Activated CD8-positive, alpha-beta memory T cell treated with anti-CD3 and anti-CD28 coated beads for 24 hours (primary cell): ENCODE results near the gene RTN4R.
"Not testable (repeated sequence)": the region's sequence is repeated elsewhere in the genome, so short reads cannot be mapped to it uniquely, and the experiment has no call there.

ENCODE experiments used
- DNase-seq: peaks from one replicate; pipeline ENCODE4 v3.0.0-alpha.2; 2020

The RTN4R gene

GRCh38 chr22:20286784-20287423 is 18.8 kb upstream of the RTN4R start:
- not testable (repeated sequence) for DNase-seq

GRCh38 chr22:20286312-20286660 is 18.2 kb upstream of the RTN4R start:
- not testable (repeated sequence) for DNase-seq

- DNase-seq: peak; percentile 91
These were observed 17.6 kb upstream of the RTN4R start for GRCh38 chr22:20285473-20286311.

GRCh38 chr22:20284471-20285086 is 16.5 kb upstream of the RTN4R start:
- no peak for DNase-seq

GRCh38 chr22:20283674-20284066 is 15.6 kb upstream of the RTN4R start:
- no peak for DNase-seq

- no peak for DNase-seq
These were observed 15.0 kb upstream of the RTN4R start for GRCh38 chr22:20282901-20283673.

- DNase-seq: no peak
These were observed 13.8 kb upstream of the RTN4R start for GRCh38 chr22:20281891-20282290.

GRCh38 chr22:20281473-20281872 is 13.4 kb upstream of the RTN4R start:
- DNase-seq: not testable (repeated sequence)

GRCh38 chr22:20280866-20281265 is 12.7 kb upstream of the RTN4R start:
- DNase-seq: no peak

GRCh38 chr22:20280163-20280562 is 12.0 kb upstream of the RTN4R start:
- DNase-seq: not testable (repeated sequence)

- DNase-seq: no peak
These were observed 11.6 kb upstream of the RTN4R start for GRCh38 chr22:20279662-20280134.

- DNase-seq: not testable (repeated sequence)
These were observed 10.8 kb upstream of the RTN4R start for GRCh38 chr22:20278726-20279490.

GRCh38 chr22:20277936-20278635 is 10.0 kb upstream of the RTN4R start:
- not testable (repeated sequence) for DNase-seq

- DNase-seq: no peak
These were observed 8.3 kb upstream of the RTN4R start for GRCh38 chr22:20276468-20276867.

- DNase-seq: no peak
These were observed 7.7 kb upstream of the RTN4R start for GRCh38 chr22:20275836-20276235.

- DNase-seq: not testable (repeated sequence)
These were observed 7.2 kb upstream of the RTN4R start for GRCh38 chr22:20275325-20275724.

- not testable (repeated sequence) for DNase-seq
These were observed 6.3 kb upstream of the RTN4R start for GRCh38 chr22:20274374-20274773.

GRCh38 chr22:20273758-20274181 is 5.7 kb upstream of the RTN4R start:
- no peak for DNase-seq

GRCh38 chr22:20272700-20273099 is 4.6 kb upstream of the RTN4R start:
- DNase-seq: no peak

GRCh38 chr22:20272174-20272573 is 4.1 kb upstream of the RTN4R start:
- no peak for DNase-seq
